Stimulated activated CD4-positive, alpha-beta T cell treated with anti-CD3 and anti-CD28 coated beads, Interleukin-15, amount 100 ng/mL, for 1 hour (primary cell): ENCODE data around the gene MTR.

Experiments
- DNase-seq, 2 donors: peaks; one replicate each; pipeline ENCODE4 v3.0.0-alpha.2; 2020; ENCODE audit warnings: low read depth in 1 of 2, low spot score in 1 of 2

The MTR gene

GRCh38 chr1:236795035-236795756 is at the start of gene MTR:
Gene MTR, plus strand, starts transcription at chr1:236795292. Its CDS starts 412 bp downstream, at chr1:236795704.
- DNase-seq, result peak; percentile 87 to 92

GRCh38 chr1:236746785-236747184 is 48.3 kb upstream of the MTR start:
- DNase-seq, result no peak

- DNase-seq, result no peak
Measured at GRCh38 chr1:236747311-236747985, 47.6 kb upstream of the MTR start.

- no peak for DNase-seq
Measured at GRCh38 chr1:236748268-236748870, 46.7 kb upstream of the MTR start.

GRCh38 chr1:236750928-236751327 is 44.2 kb upstream of the MTR start:
- DNase-seq, result no peak

GRCh38 chr1:236751385-236751784 is 43.7 kb upstream of the MTR start:
- DNase-seq, result no peak

GRCh38 chr1:236751935-236752334 is 43.2 kb upstream of the MTR start:
- no peak for DNase-seq

GRCh38 chr1:236753516-236753915 is 41.6 kb upstream of the MTR start:
- DNase-seq, result no peak

- no peak for DNase-seq
Measured at GRCh38 chr1:236753964-236754363, 41.1 kb upstream of the MTR start.

- no peak for DNase-seq
Measured at GRCh38 chr1:236754525-236755210, 40.4 kb upstream of the MTR start.

- no peak for DNase-seq
Measured at GRCh38 chr1:236757640-236758039, 37.5 kb upstream of the MTR start.

- no peak for DNase-seq
Measured at GRCh38 chr1:236759252-236759859, 35.7 kb upstream of the MTR start.

GRCh38 chr1:236760480-236760879 is 34.6 kb upstream of the MTR start:
- no peak for DNase-seq

- no peak for DNase-seq
Measured at GRCh38 chr1:236760986-236761385, 34.1 kb upstream of the MTR start.

- no peak for DNase-seq
Measured at GRCh38 chr1:236761397-236762132, 33.5 kb upstream of the MTR start.

GRCh38 chr1:236762410-236762809 is 32.7 kb upstream of the MTR start:
- DNase-seq, result no peak

GRCh38 chr1:236765831-236766230 is 29.3 kb upstream of the MTR start:
- DNase-seq, result no peak

- no peak for DNase-seq
Measured at GRCh38 chr1:236766506-236766905, 28.6 kb upstream of the MTR start.

GRCh38 chr1:236767276-236767675 is 27.8 kb upstream of the MTR start:
- DNase-seq, result no peak

- no peak for DNase-seq
Measured at GRCh38 chr1:236768601-236769000, 26.5 kb upstream of the MTR start.

- no peak for DNase-seq
Measured at GRCh38 chr1:236773919-236774318, 21.2 kb upstream of the MTR start.
